RKO (cell line): ENCODE results near the gene GNA12.
"Not testable (repeated sequence)": the region's sequence is repeated elsewhere in the genome, so short reads cannot be mapped to it uniquely, and the experiment has no call there.

Experiments used
- DNase-seq: peaks from one replicate; pipeline ENCODE4 v3.0.0-alpha.2; 2016; ENCODE audit warnings: low spot score

The GNA12 gene

DNA sequence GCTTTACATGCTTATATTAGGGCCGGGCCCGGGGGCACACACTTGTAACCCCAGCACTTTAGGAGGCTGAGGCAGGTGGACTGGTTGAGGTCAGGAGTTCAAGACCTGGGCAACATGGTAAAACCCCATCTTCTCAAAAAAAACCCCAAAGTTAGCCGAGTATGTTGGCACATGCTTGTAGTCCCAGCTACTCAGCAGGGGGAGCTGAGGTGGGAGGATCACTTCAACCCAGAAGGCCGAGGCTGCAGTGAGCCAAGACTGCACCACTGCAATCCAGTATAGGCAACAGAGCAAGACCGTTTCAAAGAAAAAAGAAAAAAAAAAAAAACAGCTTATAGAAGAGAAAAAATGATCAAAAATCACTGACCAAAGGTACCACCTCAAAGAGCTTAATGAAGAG lies 93.0 kb downstream of the GNA12 start:
- DNase-seq = no peak

DNA sequence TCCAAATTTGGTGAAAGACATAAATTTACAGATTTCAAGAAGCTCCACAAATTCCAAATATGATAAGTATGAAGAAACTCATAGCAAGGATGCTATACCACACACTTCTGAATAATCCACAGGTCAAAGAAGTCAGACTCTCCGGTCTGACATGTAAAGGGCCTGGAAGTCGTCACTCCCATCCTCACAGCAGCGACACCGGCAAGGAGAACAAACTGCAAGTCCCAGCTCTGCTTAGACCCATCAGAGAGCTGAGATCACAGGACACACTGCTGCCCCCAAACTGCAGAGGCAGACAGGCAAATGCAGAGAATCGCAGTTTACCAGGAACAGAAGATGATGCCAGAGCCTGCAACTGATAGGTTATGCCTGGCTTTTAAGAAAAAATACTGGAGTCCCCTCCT lies 94.1 kb downstream of the GNA12 start:
- DNase-seq = no peak

DNA sequence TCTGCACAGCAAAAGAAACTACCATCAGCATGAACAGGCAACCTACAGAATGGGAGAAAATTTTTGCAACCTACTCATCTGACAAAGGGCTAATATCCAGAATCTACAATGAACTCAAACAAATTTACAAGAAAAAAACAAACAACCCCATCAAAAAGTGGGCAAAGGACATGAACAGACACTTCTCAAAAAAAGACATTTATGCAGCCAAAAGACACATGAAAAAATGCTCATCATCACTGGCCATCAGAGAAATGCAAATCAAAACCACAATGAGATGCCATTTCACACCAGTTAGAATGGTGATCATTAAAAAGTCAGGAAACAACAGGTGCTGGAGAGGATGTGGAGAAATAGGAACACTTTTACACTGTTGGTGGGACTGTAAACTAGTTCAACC lies 95.4 kb downstream of the GNA12 start:
- not testable (repeated sequence) for DNase-seq

DNA sequence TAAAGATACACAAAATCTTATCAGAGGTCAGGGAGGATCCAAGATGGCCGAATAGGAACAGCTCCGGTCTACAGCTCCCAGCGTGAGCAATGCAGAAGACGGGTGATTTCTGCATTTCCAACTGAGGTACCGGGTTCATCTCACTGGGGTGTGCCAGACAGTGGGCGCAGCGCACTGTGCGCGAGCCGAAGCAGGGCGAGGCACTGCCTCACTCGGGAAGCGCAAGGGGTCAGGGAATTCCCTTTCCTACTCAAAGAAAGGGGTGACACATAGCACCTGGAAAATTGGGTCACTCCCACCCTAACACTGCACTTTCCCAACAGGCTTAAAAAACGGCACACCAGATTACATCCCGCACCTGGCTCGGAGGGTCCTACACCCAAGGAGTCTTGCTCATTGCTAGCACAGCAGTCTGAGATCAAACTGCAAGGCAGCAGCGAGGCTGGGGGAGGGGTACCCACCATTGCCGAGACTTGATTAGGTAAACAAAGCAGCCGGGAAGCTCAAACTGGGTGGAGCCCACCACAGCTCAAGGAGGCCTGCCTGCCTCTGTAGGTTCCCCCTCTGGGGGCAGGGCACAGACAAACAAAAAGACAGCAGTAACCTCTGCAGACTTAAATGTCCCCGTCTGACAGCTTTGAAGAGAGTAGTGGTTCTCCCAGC lies 100.5 kb downstream of the GNA12 start:
- DNase-seq = not testable (repeated sequence)

DNA sequence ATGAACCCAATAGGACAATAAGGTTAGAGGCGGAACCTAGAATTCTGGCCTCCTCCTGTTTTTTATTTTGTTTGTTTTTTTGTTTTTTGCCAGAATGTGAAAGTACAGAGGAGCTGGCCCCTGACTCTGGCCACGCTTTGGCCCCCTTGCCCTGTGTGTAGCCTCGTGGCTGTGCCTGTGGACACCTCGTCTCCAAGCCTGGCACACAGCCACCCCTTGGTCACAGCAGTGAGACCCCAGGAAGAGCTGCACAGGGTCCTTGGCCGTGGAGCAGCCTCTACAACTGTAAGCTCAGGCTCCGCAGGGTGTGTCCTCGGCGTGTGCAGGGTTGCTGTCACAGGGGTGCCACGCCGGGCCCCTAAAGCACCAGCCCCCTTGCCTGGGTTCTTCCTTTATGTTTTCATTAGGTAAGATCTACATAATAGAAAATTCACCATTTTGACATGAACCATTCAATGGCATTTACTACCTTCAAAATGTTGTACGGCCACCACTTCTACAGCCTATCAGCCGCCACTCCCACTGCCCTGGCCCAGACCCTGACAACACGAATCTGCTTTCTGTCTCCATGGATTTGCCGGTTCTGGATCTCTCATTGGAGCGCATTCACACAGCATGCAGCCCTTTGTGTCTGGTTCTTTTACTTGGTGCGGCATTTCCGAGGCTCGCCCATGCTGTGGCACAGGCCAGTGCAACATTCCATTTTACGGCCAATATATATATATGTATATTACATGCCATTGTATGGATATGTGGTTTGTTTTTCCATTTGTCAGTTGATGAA lies 105.2 kb downstream of the GNA12 start:
- no peak for DNase-seq

DNA sequence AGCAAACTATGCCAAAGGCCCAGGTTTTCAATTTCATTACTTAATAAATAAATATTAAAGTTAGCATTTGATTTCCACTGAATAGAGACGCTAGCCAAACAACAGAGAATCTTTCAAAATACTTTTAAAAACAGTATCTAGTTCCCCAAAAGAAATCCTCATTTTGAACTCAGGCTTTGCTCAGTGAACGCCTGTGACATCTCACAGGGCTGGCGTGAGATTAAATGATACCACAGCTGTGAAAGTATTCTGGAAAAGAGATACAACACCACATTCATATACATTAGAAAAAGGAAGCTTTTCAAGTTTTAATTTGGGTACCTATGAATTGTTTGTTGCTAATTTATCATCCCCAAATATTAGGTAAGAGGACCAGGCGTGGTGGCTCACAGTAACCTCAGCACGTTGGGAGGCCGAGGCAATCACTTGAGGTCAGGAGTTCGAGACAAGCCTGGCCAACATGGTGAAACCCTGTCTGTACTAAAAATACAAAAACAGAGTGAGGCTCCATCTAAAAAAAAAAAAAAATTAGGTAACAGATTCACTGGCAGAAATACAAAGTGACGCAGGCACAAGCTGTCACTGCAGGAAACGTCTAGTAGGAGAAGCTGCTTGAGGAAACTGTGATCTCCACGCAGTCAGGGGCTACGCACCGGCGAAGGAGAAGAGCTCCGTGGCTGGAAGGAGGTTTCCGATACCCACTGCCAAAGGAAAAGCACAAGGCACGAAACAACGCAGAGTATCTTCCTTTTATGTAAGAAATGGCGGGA lies 106.2 kb downstream of the GNA12 start:
- no peak for DNase-seq

DNA sequence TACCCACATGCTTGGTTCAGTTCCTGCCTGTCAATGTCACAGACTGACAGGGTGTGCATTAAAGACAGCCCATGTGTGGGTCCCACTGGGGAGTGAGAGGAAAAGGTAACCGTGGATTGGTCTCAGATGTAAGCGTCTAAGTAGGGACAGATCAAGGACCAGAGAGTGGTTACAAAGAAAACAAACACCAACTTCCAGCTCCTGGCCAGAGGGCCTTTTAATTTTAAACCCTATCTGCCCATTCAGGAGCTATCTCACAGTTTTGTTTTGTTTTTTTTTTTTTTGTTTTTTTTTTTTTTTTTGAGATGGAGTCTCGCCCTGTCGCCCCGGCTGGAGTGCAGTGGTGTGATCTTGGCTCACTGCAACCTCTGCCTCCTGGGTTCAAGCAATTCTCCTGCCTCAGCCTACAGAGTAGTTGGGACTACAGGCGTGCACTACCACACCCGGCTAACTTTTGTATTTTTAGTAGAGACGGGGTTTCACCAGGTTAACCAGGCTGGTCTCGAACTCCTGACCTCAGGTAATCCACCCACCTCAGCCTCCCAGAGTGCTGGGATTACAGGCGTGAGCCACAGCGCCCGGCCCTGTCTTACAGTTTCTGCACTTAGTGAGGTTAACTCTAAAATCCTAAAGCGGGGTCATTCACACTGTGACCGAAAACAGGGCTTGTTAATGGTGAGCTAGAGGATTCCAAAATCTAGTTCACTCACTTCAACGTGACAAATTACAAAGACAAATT lies 106.9 kb downstream of the GNA12 start:
- not testable (repeated sequence) for DNase-seq

DNA sequence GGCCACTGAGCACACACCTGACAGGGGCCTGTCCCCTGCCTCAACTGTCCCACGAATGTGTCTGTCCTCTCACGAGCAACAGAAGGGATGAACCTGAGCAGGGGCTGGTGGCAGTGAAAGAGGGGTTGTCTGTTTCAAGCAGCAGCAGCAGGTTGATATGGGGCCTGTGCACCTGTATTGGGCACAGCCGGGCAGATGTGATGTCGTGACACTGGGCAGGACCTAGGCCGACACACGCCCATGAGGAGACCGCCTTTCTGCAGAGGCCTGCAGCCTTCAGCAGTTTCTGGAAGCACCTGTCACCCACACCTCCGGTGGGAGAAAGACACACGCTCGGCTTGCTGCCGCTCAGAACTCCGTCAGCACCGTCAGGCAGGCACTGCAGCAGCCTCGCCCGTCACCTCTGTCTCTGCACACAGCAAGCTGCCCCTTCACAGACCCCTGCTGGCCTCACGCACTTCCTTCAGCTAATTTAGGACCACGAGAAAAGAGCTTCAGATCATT lies 107.6 kb downstream of the GNA12 start:
- DNase-seq = no peak

DNA sequence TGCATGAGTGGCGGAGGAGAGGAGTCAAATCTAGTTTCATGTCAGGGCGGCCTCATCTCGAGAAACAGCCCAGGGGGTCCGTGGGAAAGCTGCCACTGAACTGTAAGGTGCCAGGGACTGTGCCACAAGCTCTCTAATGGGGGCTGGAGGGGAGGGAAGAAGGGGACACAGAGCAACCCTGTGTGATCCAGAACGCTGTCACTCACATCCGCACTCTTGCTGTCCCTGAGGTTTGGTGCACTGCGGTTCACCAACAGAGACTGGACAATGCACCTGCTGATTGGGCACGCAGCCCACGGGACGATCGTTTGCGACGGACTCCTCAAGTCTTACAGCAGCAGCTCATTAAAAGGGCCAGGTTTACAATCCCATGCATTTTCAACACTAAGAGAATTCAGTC lies 108.4 kb downstream of the GNA12 start:
- no peak for DNase-seq

DNA sequence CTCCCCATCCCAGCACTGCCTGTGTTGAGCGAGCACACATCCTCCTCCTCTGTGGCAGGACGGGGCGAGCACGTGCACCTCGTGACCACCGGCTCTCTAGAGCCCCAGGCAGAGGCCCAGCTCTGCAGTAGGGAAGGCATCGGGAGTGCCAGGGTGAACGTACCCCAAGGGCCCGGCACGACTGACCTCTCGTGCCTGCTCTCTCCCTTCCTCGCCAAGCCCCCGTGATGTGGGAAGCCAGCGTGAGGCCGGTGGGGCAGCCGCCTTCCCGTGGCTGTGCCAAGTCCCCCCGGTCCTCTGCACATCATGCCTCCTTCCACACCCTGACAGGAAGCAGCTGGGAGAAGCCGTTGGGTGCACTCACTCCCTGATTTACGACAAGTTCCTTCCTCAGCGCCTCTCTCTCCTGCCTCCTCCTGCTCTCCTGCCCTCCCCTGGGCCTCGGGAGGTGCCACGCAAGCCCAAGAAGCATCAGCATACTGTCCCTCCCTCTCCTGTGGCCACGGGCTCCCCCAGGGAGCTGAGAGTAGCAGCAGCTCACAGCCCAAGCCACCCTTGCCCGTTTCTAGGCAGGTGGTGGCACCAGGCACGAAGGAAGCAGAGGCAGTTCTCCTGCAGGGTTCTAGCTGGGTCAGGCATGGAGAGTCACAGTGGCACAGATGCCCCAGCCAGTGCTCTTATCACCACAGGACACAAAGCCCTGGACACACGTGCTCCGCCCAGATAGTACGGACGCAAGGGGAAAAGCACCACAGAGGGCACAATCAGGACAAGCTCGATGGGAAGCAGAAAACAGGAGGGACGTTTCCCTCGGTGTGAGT lies 109.1 kb downstream of the GNA12 start:
- no peak for DNase-seq

DNA sequence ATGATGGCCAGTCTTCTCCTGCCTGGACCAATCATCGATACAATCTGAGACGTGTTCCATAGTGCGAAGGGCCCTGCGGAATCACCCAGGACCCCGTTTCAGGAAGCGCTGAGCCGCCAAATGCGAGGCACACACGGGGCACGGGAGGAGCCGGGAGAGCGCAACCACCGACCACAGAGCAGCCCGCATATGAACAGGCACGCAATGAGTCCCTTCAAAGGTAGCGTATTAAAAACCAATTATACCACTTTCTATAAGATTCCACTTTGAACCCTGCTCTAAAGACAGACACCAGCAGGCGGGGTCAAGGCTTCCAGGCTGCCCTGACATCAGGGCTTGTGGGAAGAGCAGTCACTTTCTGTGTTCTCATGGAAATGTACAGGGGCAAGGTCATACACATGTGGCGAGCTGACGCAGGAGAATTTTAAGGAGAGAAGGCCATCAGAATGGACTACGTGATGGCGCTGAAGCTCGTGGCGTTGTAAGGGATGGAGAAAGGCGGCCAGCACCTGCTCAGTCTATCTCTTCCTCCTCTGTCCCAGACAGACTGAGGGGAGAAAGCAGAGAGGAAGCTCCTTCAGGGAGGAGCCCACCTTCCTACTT lies 109.9 kb downstream of the GNA12 start:
- DNase-seq = no peak

DNA sequence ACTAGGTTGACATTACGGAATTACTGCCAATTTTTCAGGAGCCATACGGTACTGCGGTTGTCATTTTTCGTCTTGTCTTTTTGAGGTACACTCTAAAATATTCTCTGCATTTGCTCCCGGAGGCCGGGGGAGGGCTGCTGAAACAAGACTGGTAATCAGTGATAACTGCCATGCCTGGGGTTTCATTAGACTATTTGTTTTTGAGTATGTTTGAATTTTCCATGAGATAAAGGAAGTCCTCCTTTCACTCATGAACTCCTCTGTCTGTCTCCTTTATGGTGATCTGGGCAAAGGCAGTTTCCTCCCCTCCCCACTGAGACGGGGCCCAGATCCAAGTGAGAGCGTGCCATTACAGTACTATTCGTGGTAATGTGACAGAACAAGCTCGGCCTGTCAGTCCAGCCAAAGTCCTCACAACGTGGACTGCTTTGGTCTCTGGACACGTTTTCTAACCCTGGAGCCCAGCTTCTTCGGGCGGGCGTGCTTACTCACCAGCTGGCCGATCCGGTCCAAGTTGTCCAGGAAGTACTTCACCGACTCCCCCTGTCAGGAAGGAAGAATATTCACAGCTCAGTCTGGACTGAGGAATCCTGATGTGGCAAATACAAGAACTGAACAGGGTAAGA lies 111.0 kb downstream of the GNA12 start:
- no peak for DNase-seq

DNA sequence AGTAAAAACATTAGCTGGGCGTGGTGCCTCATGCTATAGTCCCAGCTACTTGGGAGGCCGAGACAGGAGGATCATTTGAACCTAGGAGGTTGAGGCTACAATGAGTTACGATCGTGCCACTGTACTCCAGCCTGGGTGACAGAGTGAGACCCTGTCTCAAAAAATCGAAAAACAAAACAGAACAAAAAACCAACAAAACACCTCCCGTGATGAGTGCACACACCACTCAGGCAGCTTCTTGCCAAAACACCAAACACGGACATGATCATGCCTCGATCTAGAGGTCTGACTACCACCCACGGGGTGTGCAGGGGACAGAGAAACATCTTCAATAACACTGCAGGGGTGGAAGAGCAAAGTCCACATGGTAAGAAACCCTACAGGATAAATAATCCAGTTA lies 111.7 kb downstream of the GNA12 start:
- no peak for DNase-seq

DNA sequence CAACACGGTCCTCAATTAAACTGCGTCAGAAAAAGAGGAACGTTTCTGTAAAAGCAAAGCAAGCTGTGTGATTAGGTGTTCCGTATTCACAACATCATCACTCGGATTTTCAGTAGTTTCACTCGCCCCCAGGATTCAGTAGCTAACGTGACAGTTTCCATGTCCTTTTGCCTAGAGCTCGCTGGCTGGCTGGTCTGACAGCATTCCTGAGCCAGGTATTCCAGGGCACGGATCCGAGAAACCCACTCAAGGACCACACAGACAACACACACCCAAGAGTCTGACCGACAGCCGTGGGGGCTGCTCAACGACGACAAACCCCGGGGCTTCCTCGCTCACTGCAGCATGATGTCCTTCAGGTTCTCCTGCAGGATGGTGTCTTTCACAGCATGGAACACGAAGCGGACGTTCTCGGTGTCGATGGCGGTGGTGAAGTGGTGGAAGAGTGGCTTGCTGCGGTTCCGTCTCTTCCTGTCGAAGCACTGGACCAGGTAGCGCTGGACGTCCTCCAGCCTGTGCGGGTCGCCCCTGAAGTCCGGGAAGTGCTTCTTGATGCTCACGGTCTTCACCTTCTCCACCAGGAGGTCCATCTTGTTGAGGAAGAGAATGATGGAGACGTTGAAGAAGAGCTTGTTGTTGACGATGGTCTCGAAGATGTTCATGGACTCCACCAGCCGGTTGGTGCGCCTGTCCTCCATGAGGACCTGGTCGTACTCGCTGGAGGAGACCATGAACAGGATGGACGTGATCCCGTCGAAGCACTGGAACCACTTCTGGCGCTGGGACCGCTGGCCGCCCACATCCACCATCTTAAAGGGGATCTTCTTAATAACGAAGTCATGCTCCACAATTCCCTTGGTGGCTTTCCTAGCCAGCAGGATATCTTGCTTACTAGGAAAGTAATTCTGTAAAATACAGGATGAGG lies 113.0 kb downstream of the GNA12 start:
- no peak for DNase-seq

DNA sequence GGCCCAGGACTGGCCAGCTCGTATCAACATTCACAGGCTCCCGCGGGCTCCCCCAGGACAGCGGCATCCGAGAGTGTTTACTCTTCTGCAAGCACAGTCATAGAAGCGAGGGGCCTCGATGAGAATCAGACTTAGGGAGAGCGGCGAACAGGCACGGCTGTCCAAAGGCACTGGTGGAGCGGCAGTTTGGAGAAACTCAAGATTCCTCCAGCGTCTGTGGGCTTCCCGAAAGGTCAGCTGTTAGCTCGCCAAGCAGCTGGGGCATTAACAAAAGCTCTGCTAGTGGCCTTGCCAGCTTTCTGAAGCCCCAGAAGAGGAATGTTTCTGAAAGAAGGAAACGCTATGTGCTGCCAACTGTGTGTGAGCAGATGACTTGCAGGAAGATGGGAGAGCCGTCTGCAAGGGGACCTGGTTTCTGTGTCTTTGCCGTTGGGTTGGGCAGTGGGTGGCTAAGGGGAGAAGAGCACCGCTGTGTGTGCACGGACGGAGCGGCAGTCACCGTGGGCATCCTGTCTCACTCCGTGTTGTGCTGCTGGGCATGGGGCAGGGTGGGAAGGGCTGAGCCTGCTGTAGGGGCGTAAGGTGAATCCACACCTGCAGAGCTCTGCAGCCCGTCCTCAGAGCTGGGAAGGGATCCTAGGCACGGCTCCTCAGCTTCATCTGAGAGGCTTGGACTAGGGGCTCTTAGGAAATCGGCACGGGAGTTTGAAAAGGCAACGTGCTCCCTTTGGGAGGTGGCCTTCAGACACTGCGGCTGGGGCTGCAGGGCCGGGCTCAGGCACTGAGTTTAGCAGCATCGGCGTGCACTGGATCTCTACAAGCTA lies 114.0 kb downstream of the GNA12 start:
- no peak for DNase-seq

DNA sequence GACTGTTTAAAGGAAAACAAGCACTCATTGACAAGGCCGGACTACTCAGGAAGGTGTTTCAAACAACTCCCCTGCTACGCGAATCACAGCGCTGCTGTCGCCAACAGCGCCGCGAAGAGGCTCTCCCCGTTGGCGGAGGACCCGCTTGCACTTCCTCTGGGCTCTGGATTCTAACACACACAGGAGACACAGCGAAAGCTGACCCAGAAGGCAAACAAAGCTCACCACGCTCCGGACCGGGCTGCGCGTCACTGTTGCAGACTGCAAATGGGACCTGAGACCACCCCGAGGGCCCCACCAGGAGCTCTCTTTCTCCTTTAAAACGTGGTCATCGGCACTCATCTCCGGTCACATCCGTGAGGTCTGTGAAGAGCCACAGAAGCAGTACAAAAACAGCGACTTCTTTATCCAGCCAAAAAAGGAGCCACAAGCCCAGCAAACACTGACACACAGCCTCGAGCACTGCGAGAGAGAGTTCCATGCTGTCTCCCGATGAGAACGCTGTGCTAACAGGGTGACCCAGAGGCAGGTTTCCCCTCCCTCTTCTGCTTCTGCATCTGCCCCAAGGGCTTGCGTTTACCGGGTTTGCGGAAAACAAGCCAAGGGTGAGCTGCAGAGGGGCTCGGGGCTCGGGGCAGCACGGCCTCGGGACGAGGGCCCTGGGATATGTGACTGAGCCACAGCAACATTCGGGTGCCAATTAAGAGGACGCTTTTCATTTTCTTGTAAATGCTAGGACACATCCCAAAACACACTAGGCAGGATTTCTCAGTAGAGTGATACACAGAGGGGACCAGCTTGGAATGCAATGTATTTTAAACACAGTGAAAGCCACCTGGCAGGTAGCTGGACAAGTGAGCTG lies 114.8 kb downstream of the GNA12 start:
- no peak for DNase-seq

DNA sequence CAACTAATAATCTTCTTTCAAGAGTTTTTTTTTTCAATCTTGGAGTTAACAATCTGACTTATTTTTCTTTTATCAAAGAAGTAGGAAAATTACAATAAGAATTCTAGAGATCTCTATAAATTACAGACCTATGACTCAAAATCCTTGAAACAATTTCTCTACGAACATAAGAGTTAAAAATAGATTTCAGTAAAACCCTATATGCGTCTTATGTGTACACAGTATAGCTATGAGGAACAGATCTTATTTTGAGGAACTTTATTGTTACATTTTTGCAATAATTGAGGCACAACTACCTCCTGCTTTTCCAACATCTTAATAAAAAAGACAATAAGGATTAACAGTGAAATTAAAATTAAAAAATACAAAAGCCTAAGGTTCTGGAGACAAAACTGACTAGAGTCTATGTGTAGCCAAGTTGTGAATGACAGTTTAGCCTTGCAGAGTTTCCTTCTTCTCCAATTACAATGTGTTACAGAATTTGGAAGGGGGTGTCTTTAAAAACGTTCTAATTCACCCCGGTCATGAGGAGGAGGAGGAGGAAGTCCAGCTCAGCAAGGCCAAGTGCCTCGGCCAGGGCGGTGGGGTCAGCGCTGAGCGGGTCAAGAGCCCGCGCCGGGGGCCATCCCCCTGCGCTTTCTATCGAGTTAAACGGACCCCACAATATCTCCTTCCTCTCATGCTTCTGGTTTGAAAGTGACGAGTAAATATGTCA lies 115.6 kb downstream of the GNA12 start:
- no peak for DNase-seq
